Endothelial cell (in vitro differentiated cells): ENCODE results near the gene FZD10. TPM values are rescaled to one million over a fixed set of nuclear protein-coding genes. Genes with fewer than 3 reads are reported as not detected.

Source experiments
- DNase-seq: peaks from one replicate; pipeline ENCODE4 v3.0.0; 2021; ENCODE audit warnings: low spot score
- H3K27ac Mint-ChIP-seq: one replicate; pipeline ENCODE4 v1.8.0; 2021; ENCODE audit warnings: mixed read lengths, inconsistent platforms; ENCODE audit not compliant: unreplicated experiment
- H3K27me3 Mint-ChIP-seq: one replicate; pipeline ENCODE4 v1.8.0; 2021; ENCODE audit warnings: mild to moderate bottlenecking, moderate library complexity, mixed read lengths, inconsistent platforms; ENCODE audit not compliant: unreplicated experiment
- H3K36me3 Mint-ChIP-seq: one replicate; pipeline ENCODE4 v1.8.0; 2021; ENCODE audit warnings: mild to moderate bottlenecking, low read depth, mixed read lengths, inconsistent platforms; ENCODE audit not compliant: unreplicated experiment
- H3K4me1 Mint-ChIP-seq: one replicate; pipeline ENCODE4 v1.8.0; 2021; ENCODE audit warnings: mild to moderate bottlenecking, mixed read lengths, inconsistent platforms; ENCODE audit not compliant: unreplicated experiment
- H3K4me3 Mint-ChIP-seq: one replicate; pipeline ENCODE4 v1.8.0; 2021; ENCODE audit warnings: mild to moderate bottlenecking, mixed read lengths, inconsistent platforms; ENCODE audit not compliant: unreplicated experiment
- H3K9me3 Mint-ChIP-seq: one replicate; pipeline ENCODE4 v1.8.0; 2021; ENCODE audit warnings: mixed read lengths, inconsistent platforms; ENCODE audit not compliant: unreplicated experiment
- CTCF ChIP-seq: fragments of 200-600 bp; sonication (generic); IDR thresholded peaks from one replicate; pipeline ENCODE4 v1.5.0; 2021; ENCODE audit warnings: antibody characterized with exemption; ENCODE audit not compliant: unreplicated experiment
- total RNA-seq: library from RNA; stranded (reverse); fragmentation: NEBNext Ultra II Directional; extraction: Animal tissue kit (Norgen Biotek cat#: 25700); gene quantifications from one replicate; pipeline ENCODE4 v1.2.1, GENCODE V29; 2021; ENCODE audit not compliant: unreplicated experiment

Gene FZD10
- total RNA-seq, 1 donor from 2014 or later = not detected

- Mint-ChIP-seq H3K9me3 (peaks cover 59% of the 10 kb centered on the region), H3K4me1 (no peaks in the 10 kb centered on the region), H3K27me3 (peaks cover 26% of the 10 kb centered on the region), H3K36me3 (peaks cover 24% of the 10 kb centered on the region), H3K27ac (no peak overlapping the region), H3K4me3 (no peak overlapping the region)
- no peak for DNase-seq
- TF ChIP-seq CTCF = no peak
These were observed 25.7 kb upstream of the FZD10 start for GRCh38 chr12:130136509-130137039.

- no peak for DNase-seq
- H3K4me1 Mint-ChIP-seq = no peaks in the 10 kb centered on the region
- H3K36me3 Mint-ChIP-seq = peaks cover 24% of the 10 kb centered on the region
- H3K4me3 Mint-ChIP-seq = no peak overlapping the region
- H3K27me3 Mint-ChIP-seq = peaks cover 22% of the 10 kb centered on the region
- H3K27ac Mint-ChIP-seq = no peak overlapping the region
- H3K9me3 Mint-ChIP-seq = peaks cover 57% of the 10 kb centered on the region
- TF ChIP-seq CTCF = no peak
These were observed 24.9 kb upstream of the FZD10 start for GRCh38 chr12:130137040-130138018.

GRCh38 chr12:130138478-130138877 lies 23.8 kb upstream of the FZD10 start:
- no peak for TF ChIP-seq CTCF
- H3K36me3 Mint-ChIP-seq = peaks cover 24% of the 10 kb centered on the region

GRCh38 chr12:130139567-130140421 lies 22.5 kb upstream of the FZD10 start:
- no peak for DNase-seq
- H3K4me3 Mint-ChIP-seq = no peak overlapping the region
- H3K4me1 Mint-ChIP-seq = no peaks in the 10 kb centered on the region
- H3K36me3 Mint-ChIP-seq = peaks cover 19% of the 10 kb centered on the region
- peaks cover 12% of the 10 kb centered on the region for H3K27me3 Mint-ChIP-seq
- H3K27ac Mint-ChIP-seq = no peak overlapping the region
- peaks cover 69% of the 10 kb centered on the region for H3K9me3 Mint-ChIP-seq
- no peak for TF ChIP-seq CTCF

More at GRCh38 chr12:130138478-130138877, 23.8 kb upstream of the FZD10 start:
- DNase-seq = no peak
- Mint-ChIP-seq H3K9me3 (peaks cover 68% of the 10 kb centered on the region), H3K27ac (no peak overlapping the region), H3K27me3 (peaks cover 16% of the 10 kb centered on the region), H3K4me3 (no peak overlapping the region), H3K4me1 (no peaks in the 10 kb centered on the region)
